K562 (cell line): ENCODE data around the gene ZBTB32. TPM values are rescaled to one million over a fixed set of nuclear protein-coding genes. Genes with fewer than 3 reads are reported as not detected.

ENCODE experiments used
- CBX3 ChIP-seq, 2 experiments: IDR thresholded peaks; 1 replicate in 1 of 2; 2 replicates in 1 of 2; pipeline ENCODE4 v1.6.1; 2012; ENCODE audit warnings: inconsistent platforms in 2 of 2, low read length in 2 of 2, borderline replicate concordance in 1 of 2, control low read depth in 1 of 2
- CSDE1 ChIP-seq, 2 experiments: fragments of 450-650 bp; IDR thresholded peaks; 2 replicates each; pipeline ENCODE4 v1.6.1; 2016; ENCODE audit warnings: mild to moderate bottlenecking in 1 of 2
- FOXM1 ChIP-seq, 2 experiments: fragments of 450-650 bp in 1 of 2; sonication (generic) in 1 of 2; formaldehyde crosslinking in 1 of 2; IDR thresholded peaks; 2 replicates each; pipeline versions ENCODE4 v1.6.1 to v1.9.0; 2017 to 2022; ENCODE audit warnings: low read depth in 2 of 2, mild to moderate bottlenecking in 2 of 2, missing genetic modification reagents in 1 of 2, moderate library complexity in 1 of 2
- GABPB2 ChIP-seq: fragments of 250-450 bp; sonication (Bioruptor Pico); conservative IDR thresholded peaks from 2 replicates; pipeline ENCODE4 v1.5.1; 2021; ENCODE audit warnings: mild to moderate bottlenecking
- GTF2F1 ChIP-seq: IDR thresholded peaks from 2 replicates; pipeline ENCODE4 v1.6.1; 2011; ENCODE audit warnings: low read depth, low read length, improper control_type of control experiment
- KAT2B ChIP-seq: IDR thresholded peaks from one replicate; pipeline ENCODE4 v1.6.1; 2012; ENCODE audit warnings: low read depth, mild to moderate bottlenecking, control low read depth, inconsistent platforms, low read length, moderate library complexity
- MAFK ChIP-seq: IDR thresholded peaks from 2 replicates; pipeline ENCODE4 v1.6.1; 2011; ENCODE audit warnings: low read length, improper control_type of control experiment
- MBD1 ChIP-seq: fragments of 250-450 bp; sonication (Bioruptor Pico); IDR thresholded peaks from 2 replicates; pipeline ENCODE4 v1.8.0; 2022; ENCODE audit warnings: inconsistent platforms
- MGA ChIP-seq: fragments of 450-650 bp; IDR thresholded peaks from 2 replicates; pipeline ENCODE4 v1.6.1; 2016; ENCODE audit warnings: mild to moderate bottlenecking, moderate library complexity
- MTA2 ChIP-seq: fragments of 450-650 bp; IDR thresholded peaks from 2 replicates; pipeline ENCODE4 v1.6.1; 2016; ENCODE audit warnings: low read depth
- POLR2H ChIP-seq: IDR thresholded peaks from 2 replicates; pipeline ENCODE4 v1.6.1; 2016; ENCODE audit warnings: missing genetic modification characterization, low read depth, mild to moderate bottlenecking, control low read depth, missing compliant biosample characterization, moderate library complexity
- PREB ChIP-seq: sonication (generic); formaldehyde crosslinking; IDR thresholded peaks from 2 replicates; pipeline ENCODE4 v1.8.1; 2023; ENCODE audit warnings: mild to moderate bottlenecking, missing genetic modification reagents
- polyA plus RNA-seq, 8 experiments: library from polyadenylated mRNA; depleted of rRNA in 4 of 8; stranded (reverse) in 5 of 8; unstranded in 3 of 8; fragments of >200 nt; fragmentation: Nextera tagmentation in 2 of 8; fragmentation: Illumina TruSeq in 1 of 8; extraction: Ambion mirVana in 2 of 8; extraction: Trizol in 1 of 8; gene quantifications; 2 replicates each; pipeline versions ENCODE4 v1.2.1 to v1.2.3, GENCODE V29; 2011 to 2014; ENCODE audit warnings: inconsistent platforms in 1 of 8, missing spikeins in 1 of 8
- total RNA-seq, 7 experiments: library from RNA; depleted of rRNA in 6 of 7; stranded (reverse); fragments of >200 nt in 6 of 7; fragmentation: Illumina TruSeq in 2 of 7; extraction: Trizol in 2 of 7; gene quantifications; 2 replicates each; pipeline versions ENCODE4 v1.2.1 to v1.2.3, GENCODE V29; 2011 to 2021; ENCODE audit warnings: low replicate concordance in 1 of 7

Gene ZBTB32
- total and polyA plus RNA-seq, 9 of the 15 experiments (the other 6 are each of a cell fraction or from before 2014, with no cell fraction given): 0.20 TPM; not detected in 8

- TF ChIP-seq FOXM1 (IDR thresholded peaks at IDR 0.05; ENCODE audit: low read depth) (no peak), FOXM1 (CRISPR knock-in tag; IDR thresholded peaks at IDR 0.05; ENCODE audit: low read depth) (no peak), MTA2 (peak; percentile 60), GTF2F1 (no peak), POLR2H (no peak), CBX3 (IDR thresholded peaks at IDR 0.05; ENCODE audit: borderline replicate concordance in 1 of 2, low read length in 2 of 2) (no peak), KAT2B (no peak), PREB (CRISPR knock-in tag) (no peak), MGA (no peak), GABPB2 (CRISPR knock-in tag) (no peak), MAFK (no peak), MBD1 (CRISPR knock-in tag) (no peak), CSDE1 (IDR thresholded peaks at IDR 0.05) (peak in 1 of 2 experiments; percentile 28; a peak in 1 of 4 replicates)
Observed at GRCh38 chr19:35693835-35694599, 10.3 kb upstream of the ZBTB32 start (continued).
